Occipital lobe (tissue), 2 donors: ENCODE measurements around the gene RFXANK. TPM values are rescaled to one million over a fixed set of nuclear protein-coding genes. Genes with fewer than 3 reads are reported as not detected.
"Not testable (repeated sequence)": the region's sequence is repeated elsewhere in the genome, so short reads cannot be mapped to it uniquely, and the experiment has no call there.

ENCODE experiments used
- DNase-seq: peaks from one replicate; lab custom pipeline; 2025; lab: John Stamatoyannopoulos, UW
- total RNA-seq: library from RNA; depleted of rRNA; stranded (reverse); fragments of >200 nt; gene quantifications from one replicate; pipeline ENCODE4 v1.2.3, GENCODE V29; 2014

Gene RFXANK
- total RNA-seq, 1 donor from 2014 or later: 14.5 TPM

DNA sequence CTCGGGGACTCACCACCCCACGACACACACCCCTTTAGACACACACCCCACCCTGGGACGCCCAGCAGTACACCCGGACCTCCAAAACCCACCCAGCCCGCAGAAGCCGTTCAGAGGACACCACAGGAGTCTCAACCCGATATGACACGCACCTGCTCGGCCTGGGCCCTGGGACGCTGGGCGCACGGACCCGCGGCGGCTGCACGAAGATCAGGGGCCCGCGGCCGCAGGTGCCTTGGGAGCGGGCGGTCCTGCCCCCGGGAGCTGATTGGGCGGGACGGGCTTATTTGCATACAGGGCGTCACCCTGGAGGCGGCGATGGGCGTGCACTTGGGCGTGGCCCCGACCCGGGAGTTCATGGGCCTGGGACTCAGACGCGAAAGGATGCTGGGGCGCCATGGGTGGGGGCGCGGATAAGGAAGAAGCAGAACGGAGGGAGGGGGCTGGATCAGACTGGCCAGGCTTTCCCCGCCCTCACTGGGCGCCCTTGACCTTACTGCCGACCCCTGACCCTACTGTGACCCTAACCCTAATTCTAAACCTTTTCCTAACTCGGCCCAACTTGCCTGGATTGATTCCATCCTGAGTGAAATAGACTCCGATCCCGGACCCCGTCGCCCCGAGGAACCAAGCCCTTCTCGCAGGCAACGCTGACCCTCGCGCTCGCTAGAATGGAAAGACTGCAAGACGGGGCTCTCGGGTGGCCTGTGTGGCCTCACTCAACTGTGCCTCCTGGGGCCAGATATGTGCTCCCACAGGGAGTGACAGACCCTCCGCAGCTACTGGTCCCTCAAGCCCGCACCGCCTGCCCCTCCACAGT lies 21.8 kb upstream of the RFXANK start, which contains the start of gene MEF2B:
MEF2B (minus strand) TSS at position 211 of the 820 bp plus-strand sequence. CDS start 19,528 bp downstream, outside the sequence.
- no peak for DNase-seq

DNA sequence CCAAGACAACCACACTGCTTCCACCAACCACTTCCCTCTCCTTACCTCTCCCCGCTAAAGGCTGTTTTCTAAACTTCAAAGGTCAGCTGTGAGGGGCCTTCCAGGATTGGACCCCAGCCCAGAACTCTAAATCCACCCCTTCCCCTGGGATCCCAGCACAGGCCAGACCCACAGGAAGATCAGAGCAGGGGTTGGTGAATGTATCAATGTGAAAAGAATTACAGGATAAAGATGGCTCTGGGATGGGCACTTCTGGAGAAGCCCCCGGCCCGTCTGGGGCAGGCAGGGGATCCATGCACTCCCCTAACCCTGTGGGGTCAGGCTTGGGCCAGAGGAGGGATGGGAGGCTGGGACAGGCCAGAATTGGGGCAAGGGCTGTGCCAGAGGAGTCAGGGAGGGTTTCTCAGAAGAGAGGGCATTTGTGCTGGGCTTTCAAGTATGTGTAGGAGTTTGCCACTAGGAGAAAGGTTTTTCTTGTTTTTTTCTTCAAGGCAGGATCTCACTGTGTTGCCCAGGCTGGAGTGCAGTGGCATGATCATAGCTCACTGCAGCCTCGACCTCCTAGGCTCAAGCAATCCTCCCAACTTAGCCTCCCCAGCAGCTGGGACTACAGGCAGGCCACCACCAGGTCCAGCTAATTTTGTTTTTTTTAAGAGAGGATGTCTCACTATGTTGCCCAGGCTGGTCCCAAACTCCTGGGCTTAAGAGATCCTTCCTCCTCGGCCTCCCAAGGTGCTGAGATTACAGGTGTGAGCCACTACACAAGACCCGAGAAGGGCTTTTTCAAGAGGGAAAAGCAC lies 21.0 kb upstream of the RFXANK start:
- DNase-seq: no peak

DNA sequence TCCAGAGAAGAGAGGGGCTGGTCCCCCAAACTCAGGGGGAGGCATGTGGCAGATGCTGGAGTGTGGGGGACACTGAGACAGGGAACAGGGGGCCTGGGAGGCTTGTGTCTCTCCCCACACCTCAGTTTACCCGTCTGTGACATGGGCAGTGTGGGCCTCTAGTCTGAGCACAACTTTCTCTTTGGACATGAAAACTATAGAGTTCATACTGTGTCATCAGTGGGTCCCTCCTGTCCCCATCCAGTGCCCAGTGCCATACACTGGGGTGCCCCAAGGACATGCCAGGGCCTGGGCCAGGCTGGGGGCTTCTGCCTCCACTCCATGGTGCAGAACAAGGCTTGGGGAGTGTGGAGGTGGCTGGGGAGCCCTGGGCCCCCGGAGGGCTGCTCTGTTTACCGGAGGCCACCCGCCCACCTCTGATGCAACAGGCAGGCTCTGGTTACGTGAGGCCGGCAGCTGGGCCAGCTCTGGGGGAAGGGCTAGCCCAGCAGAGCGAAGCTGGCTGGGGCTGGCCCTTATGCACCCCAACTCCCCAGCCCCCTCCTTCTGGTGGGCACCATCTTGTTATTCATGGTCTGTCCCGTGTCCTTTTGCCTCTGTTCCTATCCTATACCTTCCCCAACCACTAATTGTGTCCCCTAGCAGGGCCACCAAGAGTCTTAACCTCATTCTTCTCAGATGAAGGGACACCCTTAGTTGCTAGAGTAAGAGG lies 20.1 kb upstream of the RFXANK start:
- DNase-seq: no peak

DNA sequence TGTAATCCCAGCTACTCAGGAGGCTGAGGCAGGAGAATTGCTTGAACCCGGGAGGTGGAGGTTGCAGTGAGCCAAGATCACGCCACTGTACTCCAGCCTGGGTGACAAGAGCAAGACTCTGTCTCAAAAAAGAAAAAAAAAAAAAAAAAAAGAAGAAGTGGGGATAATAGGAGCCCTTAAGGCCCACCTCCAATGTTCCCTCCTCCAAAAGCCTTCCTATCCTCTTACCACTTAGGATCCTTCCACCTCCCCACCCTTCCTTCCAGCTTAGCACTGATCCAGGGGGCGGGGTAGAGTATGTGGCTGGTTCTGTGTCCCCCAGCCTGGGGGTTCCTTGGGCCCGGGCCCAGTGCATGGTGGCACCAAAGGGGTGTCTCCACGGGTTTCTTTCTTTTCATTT lies 18.8 kb upstream of the RFXANK start:
- DNase-seq: not testable (repeated sequence)

DNA sequence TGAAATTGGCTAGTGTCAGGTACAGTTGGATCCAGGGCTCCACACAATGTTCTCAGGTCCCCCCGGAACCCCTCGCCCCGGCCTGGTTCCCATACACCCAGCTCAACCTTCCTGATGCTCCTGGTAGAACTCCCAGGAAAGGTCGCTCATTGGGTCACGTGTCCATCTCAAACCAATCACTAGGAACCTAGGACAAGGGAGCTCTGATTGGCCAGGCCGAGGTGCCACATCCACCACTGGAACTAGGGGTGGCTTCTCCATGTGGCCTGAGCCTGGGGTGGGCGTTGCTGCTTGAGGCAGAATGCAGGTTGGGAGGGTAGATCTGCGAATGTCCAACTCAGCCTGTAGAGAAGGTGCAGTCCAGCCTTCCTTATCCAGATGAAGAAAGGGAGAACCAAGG lies 15.1 kb upstream of the RFXANK start:
- no peak for DNase-seq

DNA sequence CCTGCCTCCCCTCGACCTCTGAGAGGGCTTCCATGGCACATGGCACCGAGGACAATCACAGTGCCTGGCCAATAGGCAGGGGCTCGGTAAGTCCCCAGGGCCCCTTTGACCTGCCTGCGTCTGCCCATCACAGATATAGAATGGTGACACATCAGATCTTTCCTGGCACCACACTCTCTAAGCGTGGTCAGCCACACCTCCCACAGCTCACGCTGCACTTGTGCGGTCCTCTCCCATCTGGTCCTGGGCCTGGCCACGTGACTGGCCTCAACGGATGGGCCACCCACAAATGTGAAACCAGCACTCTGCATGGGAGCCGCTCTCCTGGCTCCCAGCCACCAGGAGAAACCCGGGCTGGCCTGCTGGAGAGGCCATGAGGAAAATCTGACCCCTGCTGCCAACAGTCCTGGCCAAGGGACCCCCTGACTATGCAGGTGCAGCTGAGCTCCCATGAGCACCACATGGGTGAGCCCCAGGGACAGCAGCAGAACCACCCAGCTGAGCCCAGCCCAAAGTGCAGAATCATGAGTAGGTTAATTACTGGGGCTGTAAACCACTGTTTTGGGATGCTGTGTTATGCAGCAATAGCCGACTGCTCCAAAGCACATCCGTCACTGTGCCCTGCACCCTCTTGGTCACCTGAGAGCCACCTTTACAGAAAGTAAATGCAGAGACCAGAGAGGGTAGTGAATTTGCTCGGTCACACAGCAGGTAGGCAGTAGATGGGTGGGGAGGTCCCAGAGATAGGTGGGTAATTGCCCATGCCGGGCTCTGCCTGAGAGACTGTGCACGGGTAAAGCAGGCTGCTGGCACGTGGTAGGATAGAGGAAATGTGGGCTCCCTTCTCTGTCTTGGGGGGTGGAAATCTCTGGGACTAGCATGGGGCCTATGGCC lies 12.3 kb upstream of the RFXANK start:
- no peak for DNase-seq

DNA sequence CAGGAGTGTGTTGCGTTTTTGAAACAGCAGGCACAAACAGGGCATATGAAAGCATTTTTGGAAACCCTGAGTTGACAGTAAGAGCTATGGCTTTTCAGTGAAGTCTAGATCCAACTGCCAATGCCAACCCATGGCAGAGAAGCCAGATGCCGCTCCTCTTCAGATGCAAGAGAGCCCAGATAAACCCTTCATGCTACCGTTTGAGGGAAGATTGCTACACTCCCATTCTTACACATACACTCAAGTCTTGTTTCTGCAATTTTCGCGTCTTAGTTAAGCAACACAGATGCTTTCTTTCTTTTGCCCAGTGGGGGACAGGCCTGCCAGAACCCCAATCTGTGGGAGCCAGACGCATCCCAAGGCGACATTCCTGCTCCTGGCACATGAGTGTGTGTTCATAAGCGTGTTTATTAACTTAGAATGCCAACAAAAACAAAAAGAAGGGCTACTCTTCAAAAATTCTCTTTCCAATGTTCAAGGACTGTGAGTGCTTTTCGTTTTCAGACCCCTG lies 10.5 kb upstream of the RFXANK start:
- DNase-seq: no peak

DNA sequence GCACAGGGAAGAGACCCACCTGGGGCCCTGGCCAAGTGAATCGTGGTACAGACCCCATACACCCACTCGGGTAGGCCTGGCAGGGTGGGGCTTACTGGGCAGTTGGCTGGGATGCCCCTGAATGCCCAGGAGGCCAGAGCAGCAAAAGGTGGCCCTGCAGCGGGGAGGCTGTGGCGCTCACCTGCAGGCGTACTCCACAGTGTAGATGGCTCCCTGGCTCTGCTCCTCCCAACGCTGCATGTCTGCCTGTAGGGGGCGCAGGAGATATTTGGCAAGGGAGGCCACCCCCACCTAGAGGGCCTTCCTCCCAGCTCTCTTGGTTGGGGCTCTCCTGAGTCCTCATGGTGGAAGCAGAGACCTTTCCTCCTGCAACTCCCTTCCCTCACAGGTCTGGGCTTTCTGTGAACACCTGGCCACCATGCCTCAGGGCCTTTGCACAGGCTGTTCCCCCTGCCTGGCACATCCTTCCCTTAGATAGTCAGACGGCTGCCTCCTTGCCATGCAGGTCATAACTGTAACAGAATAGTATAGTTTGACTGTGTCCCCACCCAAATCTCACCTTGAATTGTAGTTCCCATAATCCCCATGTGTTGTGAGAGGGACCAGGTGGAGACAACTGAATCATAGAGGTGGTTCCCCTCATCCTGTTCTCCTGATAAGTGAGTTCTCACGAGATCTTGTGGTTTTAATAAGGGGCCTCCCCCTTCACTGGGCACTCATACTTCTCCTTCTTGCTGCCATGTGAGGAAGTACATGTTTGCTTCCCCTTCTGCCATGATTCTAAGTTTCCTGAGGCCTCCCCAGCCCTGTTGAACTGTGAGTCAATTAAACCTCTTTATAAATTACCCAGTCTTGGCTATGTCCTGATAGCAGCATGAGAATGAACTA lies 6.0 kb upstream of the RFXANK start:
- no peak for DNase-seq

DNA sequence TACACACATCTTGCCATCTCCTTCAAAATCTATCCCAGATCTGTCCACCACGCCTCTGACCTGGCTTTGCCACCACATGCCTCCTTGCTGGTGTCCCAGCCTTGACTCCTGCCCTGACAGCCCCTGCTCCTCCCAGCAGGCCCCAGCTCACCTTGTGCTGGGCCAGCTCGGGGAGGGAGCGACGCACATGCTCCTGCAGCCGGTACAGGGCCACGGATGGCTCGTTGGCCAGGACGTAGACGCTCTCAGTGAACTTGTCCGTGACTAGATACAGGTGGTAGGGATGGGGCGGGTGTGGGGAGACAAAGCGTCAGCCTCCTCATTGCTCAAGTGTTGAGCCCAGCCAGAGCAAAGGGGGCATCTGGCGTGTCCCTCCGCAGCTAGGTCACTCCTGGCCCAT lies 5.3 kb upstream of the RFXANK start:
- DNase-seq: no peak

DNA sequence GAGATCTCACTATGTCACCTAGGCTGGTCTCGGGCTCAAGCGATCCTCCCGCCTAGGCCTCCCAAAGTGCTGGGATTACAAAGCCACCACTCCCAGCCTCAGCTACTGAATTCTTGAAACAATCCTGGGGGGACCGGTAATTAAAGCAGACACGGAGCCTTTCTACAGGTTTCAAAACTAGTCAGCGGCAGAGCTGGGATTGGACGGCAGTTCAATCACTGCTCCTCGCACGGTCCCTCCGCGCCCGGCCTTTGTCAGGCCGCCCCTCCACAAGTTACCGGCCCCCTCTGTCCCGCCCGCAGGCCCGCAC lies 335 bp upstream of the RFXANK start:
- DNase-seq: no peak

DNA sequence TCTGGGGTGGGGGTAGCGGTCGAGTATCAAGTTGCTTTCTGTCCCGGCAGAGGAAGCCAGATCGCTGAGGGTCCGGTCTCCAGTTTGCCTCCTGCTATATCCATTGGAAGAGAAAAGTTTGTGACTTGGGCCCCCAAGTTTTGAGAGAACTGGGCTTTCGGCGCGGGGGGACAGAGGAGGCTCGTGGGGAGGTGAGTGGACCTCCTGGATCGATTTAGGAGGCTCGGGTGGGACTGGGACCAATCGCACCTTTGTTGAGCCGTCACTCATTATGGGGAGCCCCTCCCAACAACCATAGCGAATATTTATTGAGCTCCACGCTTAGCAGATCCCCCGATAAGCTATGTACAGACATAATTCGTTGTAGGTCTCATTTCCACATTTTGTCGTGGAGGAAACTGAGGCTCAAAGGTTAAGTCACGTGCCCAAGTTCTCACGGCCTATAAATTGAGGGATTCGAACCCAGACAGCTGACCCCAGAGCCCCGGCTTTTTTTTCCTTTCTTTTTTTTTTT lies 909 bp downstream of the RFXANK start:
- no peak for DNase-seq

DNA sequence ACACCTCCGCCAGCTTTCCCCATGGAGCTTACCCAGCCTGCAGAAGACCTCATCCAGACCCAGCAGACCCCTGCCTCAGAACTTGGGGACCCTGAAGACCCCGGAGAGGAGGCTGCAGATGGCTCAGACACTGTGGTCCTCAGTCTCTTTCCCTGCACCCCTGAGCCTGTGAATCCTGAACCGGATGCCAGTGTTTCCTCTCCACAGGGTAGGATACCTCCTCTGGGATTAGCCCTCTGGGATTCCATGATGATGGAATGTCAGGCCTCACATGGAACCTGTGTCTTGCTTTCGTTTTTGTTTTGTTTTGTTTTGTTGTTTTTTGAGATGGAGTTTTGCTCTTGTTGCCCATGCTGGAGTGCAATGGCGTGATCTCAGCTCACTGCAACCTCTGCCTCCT lies 1.9 kb downstream of the RFXANK start:
- no peak for DNase-seq

DNA sequence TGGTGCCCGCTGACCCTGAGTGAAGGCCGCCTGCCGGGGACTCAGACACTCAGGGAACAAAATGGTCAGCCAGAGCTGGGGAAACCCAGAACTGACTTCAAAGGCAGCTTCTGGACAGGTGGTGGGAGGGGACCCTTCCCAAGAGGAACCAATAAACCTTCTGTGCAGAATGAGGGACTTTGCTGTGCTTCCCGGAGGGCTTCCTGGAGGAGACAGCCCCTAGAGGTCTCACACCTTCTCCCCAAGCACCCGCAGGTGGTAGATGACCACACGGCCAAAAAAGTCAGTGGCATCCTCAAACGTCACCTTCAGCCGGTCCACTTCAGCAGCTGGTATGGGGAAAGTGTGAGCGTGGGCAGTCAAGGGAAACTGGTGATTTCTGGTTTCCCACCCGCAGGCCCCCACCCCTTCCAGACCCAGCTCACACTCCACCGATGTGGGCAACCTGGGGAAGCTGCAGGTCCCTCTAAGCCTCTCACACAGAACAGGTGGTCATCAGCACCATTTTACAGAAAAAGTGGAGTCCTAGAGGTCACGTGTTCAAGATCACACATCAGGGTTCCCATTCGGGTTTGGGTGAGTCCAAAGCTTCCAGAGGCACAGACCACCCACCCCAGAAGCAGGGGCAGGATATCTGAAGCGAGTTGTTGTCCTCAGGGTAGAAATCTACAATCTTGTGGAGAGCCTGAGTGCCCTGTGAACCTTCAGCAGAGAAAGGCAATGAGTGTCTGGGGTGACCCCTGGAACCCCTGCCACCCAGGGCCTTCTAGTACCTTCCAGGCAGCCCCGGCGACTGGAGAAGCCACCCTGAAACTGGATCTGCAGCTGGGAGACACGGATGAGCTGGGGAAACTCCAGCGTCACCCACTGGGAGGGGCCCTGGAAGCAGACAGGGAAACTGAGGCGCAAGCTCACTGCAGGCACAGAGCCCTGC lies 9.9 kb downstream of the RFXANK start:
- no peak for DNase-seq

DNA sequence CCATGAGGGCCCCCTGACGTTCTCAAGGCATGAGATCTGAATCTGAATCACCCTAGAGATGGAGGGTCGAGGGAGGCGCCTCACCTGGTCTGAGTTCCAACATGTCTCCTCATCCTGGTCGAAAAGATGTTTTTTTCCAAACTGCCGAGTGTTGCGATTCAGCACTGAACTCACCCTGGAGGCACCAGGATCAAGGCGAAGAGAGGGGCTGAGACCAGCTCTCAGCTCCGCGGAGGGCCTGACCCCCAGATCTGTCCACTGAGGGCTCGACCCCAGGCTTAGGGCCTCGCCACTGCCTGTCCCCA lies 10.6 kb downstream of the RFXANK start:
- no peak for DNase-seq

DNA sequence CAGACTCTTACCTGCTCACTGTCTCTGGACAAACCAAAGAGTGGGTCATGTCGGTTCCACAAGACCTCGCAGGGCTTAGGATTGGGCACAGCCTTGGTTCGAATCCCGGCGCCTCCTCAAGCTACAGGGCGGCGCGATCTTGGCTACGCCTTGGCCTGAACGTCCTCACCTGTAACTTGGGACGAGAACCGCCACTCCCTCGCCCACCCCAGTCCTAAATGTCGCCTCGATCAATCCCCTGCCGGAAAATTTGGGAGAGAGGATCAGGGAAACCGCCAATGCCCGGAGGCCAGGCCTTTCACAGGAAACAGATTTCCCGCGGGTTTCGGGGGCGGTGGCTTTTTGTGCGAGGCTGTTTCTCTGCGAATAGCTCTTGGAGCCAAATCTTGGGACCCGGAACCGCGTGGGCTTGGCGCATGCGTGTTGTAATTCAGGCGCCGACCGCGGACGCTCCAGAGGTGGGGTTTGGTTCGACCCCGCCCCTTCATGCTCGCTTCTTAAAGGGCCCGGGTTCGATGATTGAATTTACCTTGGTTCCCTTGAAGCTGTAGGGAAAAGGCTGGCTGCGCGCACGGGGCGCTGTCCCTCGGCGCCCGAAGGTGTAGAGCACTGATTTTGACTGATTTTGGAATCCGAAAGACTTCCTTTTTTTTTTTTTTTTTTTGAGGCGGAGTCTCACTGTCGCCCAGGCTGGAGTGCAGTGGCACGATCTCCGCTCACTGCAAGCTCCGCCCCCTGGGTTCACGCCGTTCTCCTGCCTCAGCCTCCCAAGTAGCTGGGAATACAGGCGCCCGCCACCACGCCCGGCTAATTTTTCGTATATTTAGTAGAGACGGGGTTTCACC lies 11.2 kb downstream of the RFXANK start, which contains the start of gene NR2C2AP:
NR2C2AP (minus strand) TSS at position 403 of the 845 bp plus-strand sequence; CDS start at position 49, 354 bp downstream.
- peak; percentile 82 for DNase-seq

DNA sequence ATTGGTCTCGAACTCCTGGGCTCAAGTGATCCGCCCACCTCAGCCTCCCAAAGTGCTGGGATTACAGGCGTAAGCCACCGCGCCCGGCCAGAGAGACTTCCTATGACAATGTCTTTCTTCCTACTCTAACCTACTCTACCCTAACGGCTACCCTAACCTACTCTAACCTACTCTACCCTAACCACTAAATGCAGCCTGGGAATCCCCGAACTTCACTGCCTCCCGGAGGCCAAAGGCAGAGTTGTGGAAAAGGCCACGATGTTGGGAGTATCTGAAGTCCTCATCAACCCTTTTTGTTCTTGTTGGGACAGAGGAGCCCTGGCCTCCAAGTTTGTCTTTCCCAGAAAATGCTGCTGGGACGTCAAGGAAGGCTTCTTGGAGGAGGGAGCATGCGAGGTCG lies 12.1 kb downstream of the RFXANK start:
- no peak for DNase-seq
